Activated CD8-positive, alpha-beta T cell treated with anti-CD3 and anti-CD28 coated beads for 36 hours (primary cell): ENCODE measurements around the gene DCAF6. TPM values are rescaled to one million over a fixed set of nuclear protein-coding genes. Genes with fewer than 3 reads are reported as not detected.

ENCODE experiments used
- ATAC-seq: fragments of 200-7000 bp; cut with Tn5 transposase; one replicate; pipeline ENCODE4 v1.10.0; 2021; ENCODE audit warnings: mild to moderate bottlenecking, moderate library complexity
- CTCF ChIA-PET: fragments of 350-600 bp; sonication (Branson Sonifier 250); formaldehyde crosslinking; loops from one replicate; lab custom pipeline; 2021; ENCODE audit warnings: antibody characterized with exemption; lab: Charles Lee
- POLR2A ChIA-PET: fragments of 350-600 bp; sonication (Branson Sonifier 250); formaldehyde crosslinking; loops from one replicate; lab custom pipeline; 2021; ENCODE audit warnings: antibody characterized with exemption; lab: Charles Lee
- DNase-seq: peaks from one replicate; pipeline ENCODE4 v3.0.0-alpha.2; 2020
- H3K27ac Mint-ChIP-seq: one replicate; pipeline ENCODE4 v1.8.0; 2021; ENCODE audit warnings: mild to moderate bottlenecking, mixed read lengths
- H3K27me3 Mint-ChIP-seq: one replicate; pipeline ENCODE4 v1.8.0; 2021; ENCODE audit warnings: mixed read lengths
- H3K36me3 Mint-ChIP-seq: one replicate; pipeline ENCODE4 v1.8.0; 2021; ENCODE audit warnings: low read depth, mixed read lengths
- H3K4me1 Mint-ChIP-seq: one replicate; pipeline ENCODE4 v1.8.0; 2021; ENCODE audit warnings: low read depth, mixed read lengths
- H3K4me3 Mint-ChIP-seq: one replicate; pipeline ENCODE4 v1.8.0; 2021; ENCODE audit warnings: mild to moderate bottlenecking, moderate library complexity, mixed read lengths
- H3K9me3 Mint-ChIP-seq: one replicate; pipeline ENCODE4 v1.8.0; 2021; ENCODE audit warnings: mixed read lengths
- CTCF ChIP-seq: fragments of 200-600 bp; IDR thresholded peaks from one replicate; pipeline ENCODE4 v1.8.0; 2022; ENCODE audit warnings: antibody characterized with exemption, mild to moderate bottlenecking
- intact Hi-C: fragments of 100-400 bp; cut with micrococcal nuclease; formaldehyde crosslinking; loops from one replicate; pipeline ENCODE4 v1.10.0; 2022
- total RNA-seq, 2 experiments: library from RNA; stranded (reverse); gene quantifications; one replicate each; pipeline ENCODE4 v1.2.3, GENCODE V29; 2021

The DCAF6 gene
- total RNA-seq, 2 experiments from 2014 or later, result 21.6 to 22.6 TPM

- no peaks in the 10 kb centered on the region for H3K4me1 Mint-ChIP-seq
- no peaks in the 10 kb centered on the region for H3K27me3 Mint-ChIP-seq
- ChIA-PET CTCF (no interaction called here), POLR2A (interaction anchor here (1.0 kb wide), 1 partner anchor 64 kb away, joined by 3 read pairs; no protein-coding TSS in a partner anchor)
- no peak overlapping the region for H3K4me3 Mint-ChIP-seq
- DNase-seq, result no peak
- intact Hi-C loops, result no loop called here
- TF ChIP-seq CTCF, result no peak
- H3K27ac Mint-ChIP-seq, result no peak overlapping the region
- no peaks in the 10 kb centered on the region for H3K9me3 Mint-ChIP-seq
- H3K36me3 Mint-ChIP-seq, result peaks cover 14% of the 10 kb centered on the region
- no peak for ATAC-seq
These were observed 63.4 kb downstream of the DCAF6 start for GRCh38 chr1:167999877-168000276.

GRCh38 chr1:168000656-168001055 is 64.2 kb downstream of the DCAF6 start:
- peaks cover 12% of the 10 kb centered on the region for H3K36me3 Mint-ChIP-seq

DNA sequence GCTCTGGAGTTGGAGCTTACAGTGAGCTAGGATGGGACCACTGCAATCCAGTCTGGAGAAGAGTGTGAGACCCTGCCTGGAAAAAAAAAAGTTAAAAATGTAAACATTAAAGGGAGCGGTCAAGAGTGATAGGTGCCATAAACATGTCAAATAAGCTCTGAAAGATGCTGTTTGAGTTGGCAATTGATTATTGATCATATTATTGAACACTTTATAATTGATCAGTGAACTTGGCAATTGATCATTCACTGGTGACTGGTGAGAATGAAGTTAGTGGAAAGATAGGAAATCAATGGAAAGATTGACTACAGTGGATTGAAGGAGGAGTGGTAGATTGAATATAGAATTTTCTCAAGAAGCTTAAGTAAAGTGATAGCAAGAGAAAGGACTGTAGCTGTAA is 64.7 kb downstream of the DCAF6 start:
- no peak for ATAC-seq
- H3K36me3 Mint-ChIP-seq, result peaks cover 12% of the 10 kb centered on the region
- no peak overlapping the region for H3K27ac Mint-ChIP-seq
- H3K9me3 Mint-ChIP-seq, result no peaks in the 10 kb centered on the region
- no peaks in the 10 kb centered on the region for H3K27me3 Mint-ChIP-seq
- POLR2A ChIA-PET, result interaction anchor here (1.1 kb wide), 1 partner anchor 37 kb away, joined by 3 read pairs; no protein-coding TSS in a partner anchor
- H3K4me1 Mint-ChIP-seq, result no peaks in the 10 kb centered on the region
- intact Hi-C loops, result no loop called here
- no peak for DNase-seq
- H3K4me3 Mint-ChIP-seq, result no peak overlapping the region
- CTCF ChIA-PET, result interaction anchor here (0.6 kb wide), 1 partner anchor 444 kb away, joined by 3 read pairs; no protein-coding TSS in a partner anchor
- no peak for TF ChIP-seq CTCF

More at GRCh38 chr1:168000656-168001055, 64.2 kb downstream of the DCAF6 start:
- ATAC-seq, result no peak
- intact Hi-C loops, result no loop called here
- Mint-ChIP-seq H3K4me3 (no peak overlapping the region), H3K9me3 (no peaks in the 10 kb centered on the region), H3K27ac (no peak overlapping the region), H3K27me3 (no peaks in the 10 kb centered on the region), H3K4me1 (no peaks in the 10 kb centered on the region)
- TF ChIP-seq CTCF, result no peak
- no peak for DNase-seq
- ChIA-PET CTCF (no interaction called here), POLR2A (interaction anchor here (1.1 kb wide), 1 partner anchor 37 kb away, joined by 3 read pairs; no protein-coding TSS in a partner anchor)

- H3K4me3 Mint-ChIP-seq, result no peak overlapping the region
- DNase-seq (no peak), ATAC-seq (no peak)
- H3K36me3 Mint-ChIP-seq, result peaks cover 15% of the 10 kb centered on the region
- H3K4me1 Mint-ChIP-seq, result no peaks in the 10 kb centered on the region
- no peak overlapping the region for H3K27ac Mint-ChIP-seq
- intact Hi-C loops, result no loop called here
- ChIA-PET POLR2A (no interaction called here), CTCF (no interaction called here)
- no peak for TF ChIP-seq CTCF
- no peaks in the 10 kb centered on the region for H3K27me3 Mint-ChIP-seq
- H3K9me3 Mint-ChIP-seq, result no peaks in the 10 kb centered on the region
These were observed 68.0 kb downstream of the DCAF6 start for GRCh38 chr1:168004531-168004930.

DNA sequence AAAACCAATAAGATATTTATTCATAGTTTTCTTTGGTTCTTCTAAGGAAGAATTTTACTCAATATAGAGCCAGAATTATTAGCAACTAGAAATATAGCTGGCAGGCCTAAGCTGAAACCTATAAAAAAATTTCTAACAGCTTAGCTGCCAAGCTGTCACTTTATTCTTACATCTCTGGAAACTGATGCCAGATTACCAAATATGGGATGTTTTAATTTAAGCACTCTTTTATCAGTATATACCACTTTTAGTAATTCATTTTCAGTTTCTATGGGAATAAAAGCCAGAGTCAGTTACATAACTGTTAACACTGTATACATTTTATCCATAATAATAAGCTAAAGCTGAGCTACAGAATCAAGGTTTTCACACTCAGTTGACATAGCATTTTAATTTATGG is 69.0 kb downstream of the DCAF6 start:
- Mint-ChIP-seq H3K27ac (no peak overlapping the region), H3K4me1 (no peaks in the 10 kb centered on the region), H3K4me3 (no peak overlapping the region), H3K36me3 (peaks cover 15% of the 10 kb centered on the region), H3K27me3 (no peaks in the 10 kb centered on the region), H3K9me3 (no peaks in the 10 kb centered on the region)
- ATAC-seq, result no peak
- intact Hi-C loops, result no loop called here
- no peak for DNase-seq
- no peak for TF ChIP-seq CTCF
- POLR2A ChIA-PET, result no interaction called here
- CTCF ChIA-PET, result interaction anchor here (1.3 to 1.7 kb wide), 2 partner anchors 70 to 77 kb away, joined by 3 read pairs; no protein-coding TSS in a partner anchor
